A673 (cell line): ENCODE results near the gene PKP3. TPM values are rescaled to one million over a fixed set of nuclear protein-coding genes. Genes with fewer than 3 reads are reported as not detected.
"Not testable (repeated sequence)": the region's sequence is repeated elsewhere in the genome, so short reads cannot be mapped to it uniquely, and the experiment has no call there.

ENCODE experiments used
- BruUV-seq: library from RNA; stranded (reverse); fragments of 400-500 nt; replicated peaks from 2 replicates; lab custom pipeline; 2021; lab: Mats Ljungman, UMichigan
- CTCF ChIA-PET: fragments of 300-600 bp; sonication (Branson Sonifier 250); formaldehyde crosslinking; loops from one replicate; lab custom pipeline; 2022; ENCODE audit warnings: antibody characterized with exemption; lab: Charles Lee
- POLR2A ChIA-PET: fragments of 300-600 bp; sonication (Branson Sonifier 250); formaldehyde crosslinking; loops from one replicate; lab custom pipeline; 2022; ENCODE audit warnings: antibody characterized with exemption; ENCODE audit not compliant: low non-redundant PET; lab: Charles Lee
- DNase-seq: peaks from one replicate; pipeline ENCODE4 v3.0.0-alpha.2; 2015; ENCODE audit warnings: low spot score
- H3K27ac ChIP-seq: fragments of 200-600 bp; sonication (generic); 2 replicates; pipeline ENCODE4 v1.5.1; 2016; ENCODE audit warnings: mixed run types, low read depth, mild to moderate bottlenecking, mixed read lengths, antibody characterized with exemption, low read length; ENCODE audit not compliant: poor library complexity, severe bottlenecking
- H3K27me3 ChIP-seq: fragments of 200-600 bp; sonication (generic); replicated peaks from 2 replicates; pipeline ENCODE4 v1.6.1; 2017; ENCODE audit warnings: mixed run types, low read depth, mild to moderate bottlenecking, mixed read lengths, antibody characterized with exemption, low read length; ENCODE audit not compliant: insufficient read depth, poor library complexity
- H3K36me3 ChIP-seq: fragments of 200-600 bp; sonication (generic); 2 replicates; pipeline ENCODE4 v1.6.1; 2016; ENCODE audit warnings: mixed run types, mild to moderate bottlenecking, mixed read lengths, antibody characterized with exemption, low read length; ENCODE audit not compliant: insufficient read depth, poor library complexity, severe bottlenecking
- H3K4me1 ChIP-seq: fragments of 200-600 bp; sonication (generic); 2 replicates; pipeline ENCODE4 v1.6.1; 2017; ENCODE audit warnings: mixed run types, mild to moderate bottlenecking, mixed read lengths, antibody characterized with exemption, low read length; ENCODE audit not compliant: insufficient read depth, poor library complexity, severe bottlenecking
- H3K4me3 ChIP-seq: fragments of 200-600 bp; sonication (generic); 2 replicates; pipeline ENCODE4 v1.5.1; 2016; ENCODE audit warnings: low read depth, mixed run types, mild to moderate bottlenecking, mixed read lengths, low read length; ENCODE audit not compliant: poor library complexity, severe bottlenecking
- H3K9me3 ChIP-seq: fragments of 200-600 bp; sonication (generic); 2 replicates; pipeline ENCODE4 v1.6.1; 2016; ENCODE audit warnings: mixed run types, low read depth, mild to moderate bottlenecking, mixed read lengths, antibody characterized with exemption, low read length; ENCODE audit not compliant: poor library complexity, severe bottlenecking
- CTCF ChIP-seq: fragments of 300-800, 200-600 bp; sonication (generic); conservative IDR thresholded peaks from 2 replicates; pipeline ENCODE4 v1.5.1; 2017; ENCODE audit warnings: low read depth, mild to moderate bottlenecking, antibody characterized with exemption, low read length, moderate library complexity, mixed read lengths
- EZH2 ChIP-seq: fragments of 200-600 bp; sonication (generic); IDR thresholded peaks from 2 replicates; pipeline ENCODE4 v1.6.1; 2017; ENCODE audit warnings: borderline replicate concordance, low read depth, mild to moderate bottlenecking, mixed read lengths, antibody characterized with exemption, low read length; ENCODE audit not compliant: poor library complexity, severe bottlenecking
- intact Hi-C: fragments of 100-400 bp; cut with micrococcal nuclease; formaldehyde crosslinking; loops from one replicate; pipeline ENCODE4 v1.10.0; 2022; ENCODE audit not compliant: unreplicated experiment
- total RNA-seq: library from RNA; stranded (reverse); gene quantifications from 2 replicates; pipeline ENCODE4 v1.2.3, GENCODE V29; 2021

The PKP3 gene
- total RNA-seq, 1 experiment from 2014 or later = not detected

GRCh38 chr11:400241-400689, 6.3 kb downstream of the PKP3 start:
- Histone ChIP-seq H3K27me3 (no peaks in the 10 kb centered on the region), H3K27ac (no peak overlapping the region), H3K4me1 (no peaks in the 10 kb centered on the region), H3K36me3 (no peaks in the 10 kb centered on the region), H3K4me3 (no peak overlapping the region), H3K9me3 (no peaks in the 10 kb centered on the region)
- no peak for TF ChIP-seq CTCF
- TF ChIP-seq EZH2 = no peak
- CTCF ChIA-PET = no interaction called here
- no peak for DNase-seq
- POLR2A ChIA-PET = no interaction called here
- no TSS peak for BruUV-seq
- intact Hi-C loops = no loop called here

GRCh38 chr11:401196-401595, 7.2 kb downstream of the PKP3 start:
- H3K27ac ChIP-seq, H3K9me3 ChIP-seq, POLR2A ChIA-PET: not testable (repeated sequence)

DNA sequence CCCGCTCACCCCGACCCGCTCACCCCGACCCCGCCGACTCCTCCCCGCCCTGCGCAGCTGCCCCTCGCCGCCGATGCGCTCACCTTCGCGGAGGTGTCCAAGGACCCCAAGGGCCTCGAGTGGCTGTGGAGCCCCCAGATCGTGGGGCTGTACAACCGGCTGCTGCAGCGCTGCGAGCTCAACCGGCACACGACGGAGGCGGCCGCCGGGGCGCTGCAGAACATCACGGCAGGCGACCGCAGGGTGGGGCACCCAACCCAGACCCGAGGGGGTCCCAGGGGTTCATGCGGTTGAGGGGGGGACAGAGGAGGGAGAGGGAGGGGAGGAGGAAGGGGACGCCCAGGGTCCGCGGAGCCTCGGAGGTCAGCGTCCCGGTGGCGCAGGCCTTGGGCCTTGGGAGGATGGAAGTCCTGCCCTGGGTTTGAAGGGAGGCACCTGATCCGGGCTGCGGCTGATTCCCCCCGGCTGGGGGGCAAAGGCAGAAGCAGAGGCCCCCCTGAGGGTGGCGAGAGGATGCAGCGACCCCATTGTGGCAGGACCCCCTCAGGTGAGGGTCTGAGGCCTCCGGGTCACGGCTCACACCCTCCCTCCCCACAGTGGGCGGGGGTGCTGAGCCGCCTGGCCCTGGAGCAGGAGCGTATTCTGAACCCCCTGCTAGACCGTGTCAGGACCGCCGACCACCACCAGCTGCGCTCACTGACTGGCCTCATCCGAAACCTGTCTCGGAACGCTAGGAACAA, 9.2 kb downstream of the PKP3 start:
- H3K4me3 ChIP-seq = no peak overlapping the region
- ChIA-PET CTCF (no interaction called here), POLR2A (no interaction called here)
- no peaks in the 10 kb centered on the region for H3K27me3 ChIP-seq
- BruUV-seq = no TSS peak
- H3K4me1 ChIP-seq = peaks cover 7% of the 10 kb centered on the region
- no peak for DNase-seq
- no peak overlapping the region for H3K27ac ChIP-seq
- H3K36me3 ChIP-seq = no peaks in the 10 kb centered on the region
- TF ChIP-seq EZH2 = no peak
- TF ChIP-seq CTCF = no peak
- intact Hi-C loops = no loop called here
- no peaks in the 10 kb centered on the region for H3K9me3 ChIP-seq

More at GRCh38 chr11:401196-401595, 7.2 kb downstream of the PKP3 start:
- DNase-seq, BruUV-seq, H3K36me3 ChIP-seq, CTCF ChIA-PET, intact Hi-C loops, H3K27me3 ChIP-seq, H3K4me1 ChIP-seq, H3K4me3 ChIP-seq: not testable (repeated sequence)
